Spleen (tissue), 7 donors: ENCODE measurements around the gene BCAS4.

Source experiments
- CTCF ChIP-seq, 11 experiments: fragments of 200-600 bp in 7 of 11; fragments of 450-650 bp in 4 of 11; sonication (generic) in 4 of 11; IDR thresholded peaks in 8 of 11; conservative IDR thresholded peaks in 3 of 11; 1 replicate in 7 of 11; 2 replicates in 4 of 11; pipeline versions ENCODE4 v1.4.0 to v1.8.0; 2016 to 2021; ENCODE audit warnings: antibody characterized with exemption in 11 of 11, inconsistent platforms in 4 of 11, mild to moderate bottlenecking in 1 of 11
- POLR2A ChIP-seq, 3 donors: fragments of 450-650 bp; IDR thresholded peaks; one replicate each; pipeline ENCODE4 v1.5.1; 2017; ENCODE audit warnings: antibody characterized with exemption in 3 of 3, mild to moderate bottlenecking in 1 of 3
- donor health status: DM: no; HTN: no; CAD: no; lungs with moderate emphysema.
- donor health status: DM: no; HTN: no; CAD: no.
- donor health status: DM: no; HTN: no; CAD: no.

GRCh38 chr20:50904067-50904570 is 109.3 kb downstream of the BCAS4 start:
- TF ChIP-seq POLR2A (IDR thresholded peaks at IDR 0.05) (no peak), CTCF (IDR thresholded peaks at IDR 0.05 in 8 of 11, conservative IDR thresholded peaks at IDR 0.05 in 3 of 11) (no peak)
